MM.1S (cell line): ENCODE results near the gene CDX1.

Source experiments
- EZH2 ChIP-seq: fragments of 300-600 bp; sonication (generic); optimal IDR thresholded peaks from 2 replicates; pipeline ENCODE3; 2017; ENCODE audit warnings: low read depth, mild to moderate bottlenecking, antibody characterized with exemption, low read length, mixed read lengths
- EZH2phosphoT487 ChIP-seq: fragments of 300-600 bp; sonication (generic); IDR thresholded peaks from 2 replicates; pipeline ENCODE4 v1.6.1; 2018; ENCODE audit warnings: antibody characterized with exemption, low read length
- TF ChIP-seq, protein P1 (sequence below): fragments of 300-600 bp; sonication (generic); IDR thresholded peaks from 2 replicates; pipeline ENCODE4 v1.5.1; 2016; ENCODE audit warnings: antibody characterized with exemption, low read length, mixed read lengths

DNA sequence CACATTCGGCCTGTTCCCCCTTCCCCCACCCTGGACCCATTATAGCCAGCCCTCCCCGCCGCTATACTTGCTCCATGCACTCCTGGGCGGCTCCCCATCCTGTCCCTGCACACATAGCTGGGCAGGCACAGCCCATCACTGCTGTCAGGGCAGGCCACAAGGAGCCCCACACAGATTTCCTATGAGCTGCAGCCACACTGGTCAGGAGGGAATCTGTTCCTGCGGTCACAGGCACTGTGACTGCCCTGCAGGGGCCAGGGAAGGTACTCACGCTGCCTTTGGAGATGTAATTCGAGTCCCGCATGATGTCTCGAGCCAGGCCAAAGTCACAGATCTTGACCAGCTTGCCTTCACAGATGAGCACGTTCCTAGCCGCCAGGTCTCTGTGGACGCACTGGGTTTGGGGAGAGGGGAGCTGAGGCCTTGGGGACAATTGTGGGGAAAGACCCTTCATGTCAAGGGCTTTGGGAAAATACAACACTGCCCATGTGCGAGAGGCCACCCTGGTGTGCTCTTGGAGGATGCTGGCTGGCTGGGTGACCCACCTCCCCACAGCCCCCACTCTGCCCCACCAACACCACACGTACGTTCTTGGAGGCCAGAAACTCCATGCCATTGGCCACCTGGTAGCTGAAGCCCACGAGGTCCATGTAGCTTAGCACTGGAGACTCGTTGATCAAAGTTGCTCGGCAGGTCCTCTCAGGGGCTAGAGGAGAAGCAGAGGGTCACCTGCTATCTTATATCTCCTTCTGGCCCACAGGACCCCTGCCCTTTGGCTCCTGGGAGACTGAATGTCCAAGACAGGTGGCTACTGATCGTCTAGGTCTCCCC lies 45.7 kb upstream of the CDX1 start:
- TF ChIP-seq, protein P1, sequence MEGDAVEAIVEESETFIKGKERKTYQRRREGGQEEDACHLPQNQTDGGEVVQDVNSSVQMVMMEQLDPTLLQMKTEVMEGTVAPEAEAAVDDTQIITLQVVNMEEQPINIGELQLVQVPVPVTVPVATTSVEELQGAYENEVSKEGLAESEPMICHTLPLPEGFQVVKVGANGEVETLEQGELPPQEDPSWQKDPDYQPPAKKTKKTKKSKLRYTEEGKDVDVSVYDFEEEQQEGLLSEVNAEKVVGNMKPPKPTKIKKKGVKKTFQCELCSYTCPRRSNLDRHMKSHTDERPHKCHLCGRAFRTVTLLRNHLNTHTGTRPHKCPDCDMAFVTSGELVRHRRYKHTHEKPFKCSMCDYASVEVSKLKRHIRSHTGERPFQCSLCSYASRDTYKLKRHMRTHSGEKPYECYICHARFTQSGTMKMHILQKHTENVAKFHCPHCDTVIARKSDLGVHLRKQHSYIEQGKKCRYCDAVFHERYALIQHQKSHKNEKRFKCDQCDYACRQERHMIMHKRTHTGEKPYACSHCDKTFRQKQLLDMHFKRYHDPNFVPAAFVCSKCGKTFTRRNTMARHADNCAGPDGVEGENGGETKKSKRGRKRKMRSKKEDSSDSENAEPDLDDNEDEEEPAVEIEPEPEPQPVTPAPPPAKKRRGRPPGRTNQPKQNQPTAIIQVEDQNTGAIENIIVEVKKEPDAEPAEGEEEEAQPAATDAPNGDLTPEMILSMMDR: no peak
- no peak for TF ChIP-seq EZH2
- TF ChIP-seq EZH2phosphoT487: no peak
